Adrenal gland (tissue), 12 donors: Measurements from ENCODE around the gene MAP7. TPM values are rescaled to one million over a fixed set of nuclear protein-coding genes. Genes with fewer than 3 reads are reported as not detected.

Experiments
- DNase-seq, 7 donors: peaks; one replicate each; pipeline ENCODE4 v3.0.0-alpha.2; 2019 to 2020
- H3K27ac ChIP-seq, 5 donors: fragments of 200-600 bp; sonication (generic) in 4 of 5; 1 replicate in 3 of 5; 2 replicates in 2 of 5; pipeline versions ENCODE4 v1.5.1 to v1.8.0; 2016 to 2020; ENCODE audit warnings: mild to moderate bottlenecking in 1 of 5
- H3K27me3 ChIP-seq: fragments of 200-600 bp; 2 replicates; pipeline ENCODE4 v1.8.0; 2021
- H3K36me3 ChIP-seq, 2 donors: fragments of 200-600 bp; replicated peaks in 1 of 2; 1 replicate in 1 of 2; 2 replicates in 1 of 2; pipeline versions ENCODE4 v1.5.1 to v1.8.0; 2018 to 2022
- H3K4me1 ChIP-seq, 2 donors: fragments of 200-600 bp; replicated peaks in 1 of 2; 1 replicate in 1 of 2; 2 replicates in 1 of 2; pipeline versions ENCODE4 v1.5.1 to v1.8.0; 2018 to 2021
- H3K4me3 ChIP-seq, 4 donors: fragments of 200-600 bp; sonication (generic) in 3 of 4; one replicate each; pipeline ENCODE4 v1.5.1; 2016 to 2018
- H3K9me3 ChIP-seq, 3 donors: fragments of 200-600 bp; sonication (generic) in 1 of 3; replicated peaks in 1 of 3; 1 replicate in 2 of 3; 2 replicates in 1 of 3; pipeline versions ENCODE4 v1.5.1 to v1.8.0; 2016 to 2021
- CTCF ChIP-seq, 6 experiments: fragments of 450-650 bp in 4 of 6; fragments of 200-600 bp in 2 of 6; sonication (generic) in 1 of 6; IDR thresholded peaks; 1 replicate in 5 of 6; 2 replicates in 1 of 6; pipeline versions ENCODE4 v1.5.1 to v1.8.0; 2016 to 2021; ENCODE audit warnings: antibody characterized with exemption in 6 of 6, mild to moderate bottlenecking in 2 of 6, moderate library complexity in 1 of 6
- POLR2A ChIP-seq, 2 donors: fragments of 450-650 bp; IDR thresholded peaks; one replicate each; pipeline ENCODE4 v1.6.1; 2017; ENCODE audit warnings: antibody characterized with exemption in 2 of 2, mild to moderate bottlenecking in 2 of 2, moderate library complexity in 1 of 2
- WGBS, 4 donors: extraction: QIAGEN DNeasy Blood & Tissue Kit in 2 of 4; methylation state at CpG; one replicate each; pipeline versions ENCODE4 v1.1.5 to v1.1.7; 2013 to 2017; 5-methylcytosine and 5-hydroxymethylcytosine counted together
- intact Hi-C, 2 donors: fragments of 100-400 bp; cut with DNase I; formaldehyde crosslinking; loops; one replicate each; pipeline versions ENCODE4 v1.14.1 to v1.15.0; 2022 to 2023
- polyA plus RNA-seq, 3 donors: library from polyadenylated mRNA; stranded (reverse); fragments of 200-250 nt in 2 of 3; fragments of 350-450 nt in 1 of 3; fragmentation: Illumina TruSeq in 1 of 3; extraction: RNeasy Lipid Tissue Mini Kit (QIAGEN cat#74804) in 1 of 3; gene quantifications; one replicate each; pipeline ENCODE4 v1.2.3, GENCODE V29; 2013 to 2014
- total RNA-seq, 9 donors: library from RNA; depleted of rRNA in 4 of 9; stranded (reverse); fragments of >200 nt in 4 of 9; fragments of 120-200 nt in 1 of 9; fragmentation: NEBNext Ultra II Directional in 1 of 9; extraction: Animal tissue kit (Norgen Biotek cat#: 25700) in 1 of 9; gene quantifications; one replicate each; pipeline versions ENCODE4 v1.1.0 to v1.2.4, GENCODE V29; 2013 to 2023
- donor health status: healthy with polysubstance abuse.
- donor health status: Bipolar disorder and iron deficiency.
- donor health status: DM: yes; HTN: yes; CAD: no.
- donor health status: DM: no; HTN: no; CAD: no.
- donor health status: DM: no; HTN: no; CAD: no.
- donor health status: DM: yes; HTN: yes; CAD: no.

MAP7 gene
- total and polyA plus RNA-seq, 12 donors: 4.7 to 31.6 (median 11.3) TPM

DNA sequence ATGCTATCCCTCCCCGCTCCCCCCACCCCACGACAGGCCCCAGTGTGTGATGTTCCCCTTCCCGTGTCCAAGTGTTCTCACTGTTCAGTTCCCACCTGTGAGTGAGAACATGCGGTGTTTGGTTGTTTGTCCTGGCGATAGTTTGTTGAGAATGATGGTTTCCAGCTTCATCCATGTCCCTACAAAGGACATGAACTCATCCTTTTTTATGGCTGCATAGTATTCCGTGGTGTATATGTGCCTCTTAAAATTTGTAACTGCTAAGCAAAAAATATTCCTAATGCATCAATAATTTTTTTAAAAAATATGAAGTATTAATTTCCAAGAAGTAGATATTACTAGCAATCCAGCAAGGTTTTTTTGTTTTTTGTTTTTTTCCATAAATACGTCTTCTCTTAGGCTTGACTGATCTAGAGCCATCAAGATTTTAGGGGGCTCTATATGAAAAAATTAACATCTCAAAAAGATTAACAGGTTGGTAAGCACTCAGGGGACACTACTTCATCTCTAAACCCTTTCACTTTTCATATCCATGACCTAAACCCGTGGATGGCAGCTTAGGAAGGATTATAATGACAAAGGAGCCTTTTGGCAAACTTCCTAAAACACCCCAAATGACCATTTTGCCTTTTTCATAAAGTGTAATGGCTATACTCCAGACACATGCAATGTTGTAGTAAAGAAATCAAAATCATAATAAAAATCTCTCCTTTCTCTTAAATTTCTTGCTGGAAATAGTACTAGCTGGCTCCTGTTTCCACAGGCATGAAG is 14.2 kb downstream of the MAP7 start:
- 92 to 94% (median 93%) methylated on average over 8 of the region's 8 CpGs for WGBS, 4 donors
- Histone ChIP-seq H3K36me3 (no peaks in the 10 kb centered on the region), H3K9me3 (no peaks in the 10 kb centered on the region), H3K4me3 (no peak overlapping the region), H3K27me3 (no peaks in the 10 kb centered on the region), H3K4me1 (no peaks in the 10 kb centered on the region), H3K27ac (no peak overlapping the region)
- intact Hi-C loops: no loop called here
- TF ChIP-seq CTCF (IDR thresholded peaks at IDR 0.05) (no peak), POLR2A (IDR thresholded peaks at IDR 0.05) (no peak)
- DNase-seq: no peak

GRCh38 chr6:136535017-136535765 is 15.0 kb downstream of the MAP7 start:
- Histone ChIP-seq H3K36me3 (no peaks in the 10 kb centered on the region), H3K27ac (no peak overlapping the region), H3K4me1 (no peaks in the 10 kb centered on the region), H3K4me3 (no peak overlapping the region), H3K27me3 (no peaks in the 10 kb centered on the region), H3K9me3 (no peaks in the 10 kb centered on the region)
- 72 to 76% (median 75%) methylated on average over 5 of the region's 5 CpGs for WGBS, 4 donors
- no peak for DNase-seq
- TF ChIP-seq CTCF (IDR thresholded peaks at IDR 0.05) (no peak), POLR2A (IDR thresholded peaks at IDR 0.05) (no peak)
- intact Hi-C loops: no loop called here

- no peaks in the 10 kb centered on the region for H3K9me3 ChIP-seq
- no peaks in the 10 kb centered on the region for H3K36me3 ChIP-seq
- H3K27ac ChIP-seq: no peak overlapping the region
- H3K27me3 ChIP-seq: no peaks in the 10 kb centered on the region
- 86 to 96% (median 92%) methylated on average over 3 of the region's 3 CpGs for WGBS, 4 donors
- intact Hi-C loops: no loop called here
- TF ChIP-seq CTCF (IDR thresholded peaks at IDR 0.05): no peak
- TF ChIP-seq POLR2A (IDR thresholded peaks at IDR 0.05): no peak
- no peaks in the 10 kb centered on the region for H3K4me1 ChIP-seq
- H3K4me3 ChIP-seq: no peak overlapping the region
- DNase-seq: no peak
These were observed 16.0 kb downstream of the MAP7 start for GRCh38 chr6:136534268-136534667.

- intact Hi-C loops: no loop called here
- Histone ChIP-seq H3K4me1 (peaks cover 0 to 2% of the 10 kb centered on the region in 2 donors), H3K27me3 (no peaks in the 10 kb centered on the region), H3K27ac (no peak overlapping the region), H3K36me3 (no peaks in the 10 kb centered on the region), H3K4me3 (no peak overlapping the region), H3K9me3 (no peaks in the 10 kb centered on the region)
- WGBS, 4 donors: 76 to 78% (median 76%) methylated on average over 5 of the region's 5 CpGs
- TF ChIP-seq POLR2A (IDR thresholded peaks at IDR 0.05) (no peak), CTCF (IDR thresholded peaks at IDR 0.05) (no peak)
- DNase-seq: no peak
These were observed 16.7 kb downstream of the MAP7 start for GRCh38 chr6:136533487-136533886.
